WI38 (cell line): Measurements from ENCODE around the gene PLIN3.
A peak's percentile ranks its signal among the peaks of the same experiment; 100 is the strongest.
"Not testable (repeated sequence)": the region's sequence is repeated elsewhere in the genome, so short reads cannot be mapped to it uniquely, and the experiment has no call there.

Source experiments
- H3K4me3 ChIP-seq: 2 replicates; pipeline ENCODE4 v1.5.1; 2011; ENCODE audit warnings: low read depth, mild to moderate bottlenecking, control low read depth, low read length
- CTCF ChIP-seq: IDR thresholded peaks from 2 replicates; pipeline ENCODE4 v1.5.1; 2012; ENCODE audit warnings: low read depth, mild to moderate bottlenecking, control low read depth, low read length

Gene PLIN3

DNA sequence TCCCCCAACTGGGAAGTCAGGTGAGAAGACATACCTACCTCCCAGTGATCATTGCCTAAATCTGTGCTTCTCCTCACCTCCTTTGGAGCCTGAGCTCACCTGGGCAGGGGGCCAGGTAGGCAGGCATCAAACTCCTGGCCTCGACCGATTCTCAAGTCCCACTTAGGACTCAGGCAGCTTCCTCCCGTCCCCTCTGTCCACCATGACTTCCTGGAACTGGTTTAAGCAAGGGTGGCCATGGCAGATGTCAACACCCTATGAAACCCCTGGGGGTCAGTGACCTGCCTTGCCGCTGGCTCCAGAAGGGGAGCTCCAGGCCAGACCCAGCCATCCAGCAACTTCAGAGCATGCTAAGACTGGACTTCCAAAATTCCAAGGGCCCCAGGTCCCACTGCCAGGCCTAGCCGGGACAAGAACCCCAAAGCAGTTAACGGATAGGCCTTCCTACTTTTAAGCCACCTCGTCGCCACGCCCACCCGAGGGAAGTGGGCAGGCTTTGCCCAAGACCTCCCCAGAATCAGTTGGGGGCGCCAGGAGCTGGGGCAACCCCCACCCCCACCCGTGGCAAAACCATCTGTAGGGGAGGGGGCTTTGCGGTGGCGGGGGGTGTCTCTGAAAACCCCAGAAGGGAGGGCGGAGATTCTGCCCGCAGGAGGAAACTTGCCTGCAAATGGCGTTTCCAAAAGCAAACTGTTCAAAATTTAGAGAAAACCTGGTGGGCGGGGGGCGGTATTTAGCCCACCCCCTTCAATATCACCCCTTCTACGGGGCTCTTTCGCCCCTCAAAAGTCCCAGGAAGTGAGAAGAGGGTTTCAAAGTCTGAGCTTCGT is 657 bp downstream of the PLIN3 start:
- no peak for TF ChIP-seq CTCF
- peak overlapping the region; percentile 96 for H3K4me3 ChIP-seq

- no peak overlapping the region for H3K4me3 ChIP-seq
- no peak for TF ChIP-seq CTCF
Observed at GRCh38 chr19:4861147-4861546, 6.3 kb downstream of the PLIN3 start.

- no peak for TF ChIP-seq CTCF
- H3K4me3 ChIP-seq: no peak overlapping the region
Observed at GRCh38 chr19:4859697-4860096, 7.8 kb downstream of the PLIN3 start.

DNA sequence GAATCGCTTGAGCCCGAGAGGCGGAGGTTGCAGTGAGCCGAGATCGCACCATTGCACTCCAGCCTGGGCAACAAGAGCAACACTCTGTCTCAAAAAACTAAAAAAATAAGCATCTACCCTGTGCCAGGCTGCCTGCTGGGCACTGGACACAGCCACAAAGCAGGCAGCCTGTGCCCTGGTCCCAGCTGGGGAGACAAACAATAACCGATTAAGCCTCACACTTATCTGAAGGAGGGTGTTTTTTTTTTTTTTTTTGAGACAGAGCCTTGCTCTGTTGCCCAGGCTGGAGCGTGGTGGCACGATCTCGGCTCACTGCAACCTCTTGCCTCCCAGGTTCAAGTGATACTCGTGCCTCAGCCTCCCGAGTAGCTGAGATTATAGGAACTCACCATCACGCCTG is 11.0 kb downstream of the PLIN3 start:
- H3K4me3 ChIP-seq: not testable (repeated sequence)

- not testable (repeated sequence) for H3K4me3 ChIP-seq
Observed at GRCh38 chr19:4853506-4853905, 14.0 kb downstream of the PLIN3 start.

DNA sequence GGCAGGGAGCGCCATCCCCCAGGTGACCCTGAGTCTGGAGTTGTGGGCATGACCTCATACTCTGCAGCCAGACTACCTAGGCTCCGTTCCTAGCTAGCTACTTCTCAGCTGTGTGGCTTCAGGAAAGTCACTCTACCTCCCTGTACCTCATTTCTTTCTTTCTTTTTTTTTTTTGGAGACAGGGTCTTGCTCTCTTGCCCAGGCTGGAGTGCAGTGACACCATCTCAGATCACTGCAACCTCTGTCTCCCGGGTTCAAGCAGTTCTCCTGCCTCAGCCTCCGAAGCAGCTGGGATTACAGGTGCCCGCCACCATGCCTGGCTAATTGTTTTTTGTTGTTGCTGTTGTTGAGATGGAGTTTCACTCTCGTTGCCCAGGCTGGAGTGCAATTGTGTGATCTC is 15.0 kb downstream of the PLIN3 start:
- no peak overlapping the region for H3K4me3 ChIP-seq
- TF ChIP-seq CTCF: no peak

GRCh38 chr19:4851551-4852290 is 15.7 kb downstream of the PLIN3 start:
- peak; percentile 80 for TF ChIP-seq CTCF
- H3K4me3 ChIP-seq: no peak overlapping the region

- no peak for TF ChIP-seq CTCF
- no peak overlapping the region for H3K4me3 ChIP-seq
Observed at GRCh38 chr19:4849019-4849418, 18.4 kb downstream of the PLIN3 start.
